Parathyroid adenoma (tissue), 2 donors: Measurements from ENCODE around the gene CLDN24.

Source experiments
- H2AFZ ChIP-seq: fragments of 300-600 bp; sonication (generic); one replicate; pipeline ENCODE4 v1.7.0; 2017; ENCODE audit warnings: antibody characterized with exemption, mild to moderate bottlenecking
- H3K27ac ChIP-seq: fragments of 300-600 bp; sonication (generic); one replicate; pipeline ENCODE4 v1.7.0; 2017
- H3K27me3 ChIP-seq: fragments of 300-600 bp; sonication (generic); one replicate; pipeline ENCODE4 v1.7.0; 2017; ENCODE audit warnings: low read length; ENCODE audit not compliant: control insufficient read depth, insufficient read depth
- H3K36me3 ChIP-seq: fragments of 300-600 bp; sonication (generic); one replicate; pipeline ENCODE4 v1.7.0; 2017; ENCODE audit warnings: low read length; ENCODE audit not compliant: control insufficient read depth, insufficient read depth
- H3K4me1 ChIP-seq: fragments of 300-600 bp; sonication (generic); one replicate; pipeline ENCODE4 v1.7.0; 2017; ENCODE audit warnings: control low read depth
- H3K4me2 ChIP-seq: fragments of 300-600 bp; sonication (generic); one replicate; pipeline ENCODE4 v1.7.0; 2017; ENCODE audit warnings: low read length
- H3K4me3 ChIP-seq: fragments of 300-600 bp; sonication (generic); one replicate; pipeline ENCODE4 v1.7.0; 2017; ENCODE audit warnings: low read depth, low read length
- H3K79me2 ChIP-seq: fragments of 300-600 bp; sonication (generic); one replicate; pipeline ENCODE4 v1.7.0; 2017; ENCODE audit warnings: control low read depth
- H3K9ac ChIP-seq: fragments of 300-600 bp; sonication (generic); one replicate; pipeline ENCODE4 v1.7.0; 2017; ENCODE audit warnings: mild to moderate bottlenecking
- H3K9me3 ChIP-seq: fragments of 300-600 bp; sonication (generic); one replicate; pipeline ENCODE4 v1.7.0; 2017; ENCODE audit warnings: low read length; ENCODE audit not compliant: control insufficient read depth
- CTCF ChIP-seq: fragments of 300-600 bp; sonication (generic); IDR thresholded peaks from one replicate; pipeline ENCODE4 v1.7.0; 2017; ENCODE audit warnings: antibody characterized with exemption, mild to moderate bottlenecking
- donor health status: primary hyperparathyroidism.

The CLDN24 gene

DNA sequence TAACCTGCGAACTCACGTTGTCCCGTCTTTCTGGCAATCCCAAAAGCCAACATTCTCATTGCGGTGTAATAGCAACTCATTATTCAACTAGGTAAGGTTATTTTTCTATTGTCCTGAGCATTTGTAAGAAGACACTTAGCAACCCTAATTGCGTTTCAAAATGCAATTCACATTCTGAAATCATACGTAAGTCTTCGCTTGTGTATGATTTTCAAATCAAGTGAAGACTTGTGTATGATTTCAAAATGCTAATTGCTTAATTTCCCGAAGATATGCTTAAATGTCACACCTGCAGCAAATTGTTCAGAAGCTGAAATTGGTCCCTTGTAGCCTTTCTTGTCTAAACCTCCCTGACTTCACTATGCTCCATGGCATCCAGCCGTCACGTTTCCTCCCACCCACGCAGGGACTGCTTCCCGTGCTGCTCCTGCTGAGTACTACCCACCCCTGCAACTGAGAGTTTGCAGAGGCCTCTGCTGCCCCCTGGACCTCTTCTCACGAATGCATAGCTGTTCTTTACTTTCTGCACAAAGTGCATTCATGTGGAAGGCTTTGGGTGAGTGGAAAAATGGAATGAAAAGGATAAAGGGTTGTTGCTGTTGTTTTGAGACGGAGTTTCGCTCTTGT lies 40.8 kb upstream of the CLDN24 start:
- H3K4me3 ChIP-seq: no peak overlapping the region
- H3K9ac ChIP-seq: no peak overlapping the region
- no peaks in the 10 kb centered on the region for H3K27me3 ChIP-seq
- no peak for TF ChIP-seq CTCF
- H3K27ac ChIP-seq: no peak overlapping the region
- no peaks in the 10 kb centered on the region for H3K36me3 ChIP-seq
- no peaks in the 10 kb centered on the region for H3K4me1 ChIP-seq
- no peak overlapping the region for H3K4me2 ChIP-seq
- H2AFZ ChIP-seq: no peak overlapping the region
- H3K9me3 ChIP-seq: no peaks in the 10 kb centered on the region
- no peaks in the 10 kb centered on the region for H3K79me2 ChIP-seq

GRCh38 chr4:183362036-183362435 lies 39.8 kb upstream of the CLDN24 start:
- H2AFZ ChIP-seq: no peak overlapping the region
- H3K27ac ChIP-seq: no peak overlapping the region
- no peak overlapping the region for H3K4me2 ChIP-seq
- no peak overlapping the region for H3K9ac ChIP-seq
- H3K27me3 ChIP-seq: no peaks in the 10 kb centered on the region
- H3K4me3 ChIP-seq: no peak overlapping the region
- no peaks in the 10 kb centered on the region for H3K4me1 ChIP-seq
- H3K79me2 ChIP-seq: no peaks in the 10 kb centered on the region
- H3K36me3 ChIP-seq: no peaks in the 10 kb centered on the region
- no peak for TF ChIP-seq CTCF
- no peaks in the 10 kb centered on the region for H3K9me3 ChIP-seq

GRCh38 chr4:183360161-183360919 lies 38.1 kb upstream of the CLDN24 start:
- H3K79me2 ChIP-seq: no peaks in the 10 kb centered on the region
- H3K36me3 ChIP-seq: no peaks in the 10 kb centered on the region
- no peak overlapping the region for H3K27ac ChIP-seq
- H3K9me3 ChIP-seq: no peaks in the 10 kb centered on the region
- no peak for TF ChIP-seq CTCF
- H3K9ac ChIP-seq: no peak overlapping the region
- H3K4me1 ChIP-seq: no peaks in the 10 kb centered on the region
- no peak overlapping the region for H3K4me2 ChIP-seq
- H3K27me3 ChIP-seq: no peaks in the 10 kb centered on the region
- no peak overlapping the region for H2AFZ ChIP-seq
- H3K4me3 ChIP-seq: no peak overlapping the region

DNA sequence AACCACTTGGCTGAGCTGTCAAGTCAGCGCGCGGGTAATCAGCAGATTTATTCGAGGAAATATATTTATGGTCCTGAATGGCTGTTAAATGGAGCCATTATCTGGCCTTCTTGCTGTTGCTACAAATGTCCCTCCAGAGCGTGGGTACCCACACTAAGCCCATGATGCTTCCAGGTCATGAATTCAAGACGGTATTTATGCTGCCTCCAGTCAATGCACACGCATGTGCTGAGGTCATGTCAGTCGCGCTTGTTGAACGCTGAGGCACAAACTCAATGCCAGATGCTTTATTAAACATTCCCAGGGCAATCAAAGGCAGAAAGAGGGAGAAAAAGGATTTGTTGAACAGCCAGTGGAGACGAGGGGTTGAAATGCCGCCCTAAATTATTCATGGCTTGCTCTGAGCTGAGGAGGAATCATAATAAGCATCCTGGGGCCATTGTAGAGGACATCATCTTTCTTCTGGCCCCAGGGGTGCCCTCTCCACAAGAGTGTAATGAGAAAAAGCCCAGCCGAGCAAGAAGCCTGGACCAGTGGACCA lies 36.1 kb upstream of the CLDN24 start:
- Histone ChIP-seq H3K4me1 (no peaks in the 10 kb centered on the region), H3K27me3 (no peaks in the 10 kb centered on the region), H3K4me3 (no peak overlapping the region), H3K36me3 (no peaks in the 10 kb centered on the region), H3K9me3 (no peaks in the 10 kb centered on the region), H3K27ac (no peak overlapping the region), H2AFZ (no peak overlapping the region), H3K79me2 (no peaks in the 10 kb centered on the region), H3K4me2 (no peak overlapping the region), H3K9ac (no peak overlapping the region)
- no peak for TF ChIP-seq CTCF
